SK-N-SH (cell line): ENCODE measurements around the gene TRIL.

Experiments used
- CHD2 ChIP-seq: fragments of 150-350 bp; IDR thresholded peaks from 2 replicates; pipeline ENCODE4 v1.6.1; 2018; ENCODE audit warnings: low read length; ENCODE audit not compliant: partially characterized antibody
- ELF1 ChIP-seq: IDR thresholded peaks from 2 replicates; pipeline ENCODE4 v1.4.0; 2012
- FOXM1 ChIP-seq: IDR thresholded peaks from 2 replicates; pipeline ENCODE4 v1.4.0; 2012; ENCODE audit warnings: low read depth, mild to moderate bottlenecking
- GABPA ChIP-seq: IDR thresholded peaks from 2 replicates; pipeline ENCODE4 v1.4.0; 2012; ENCODE audit warnings: low read depth, mild to moderate bottlenecking
- POLR2AphosphoS5 ChIP-seq: IDR thresholded peaks from 2 replicates; pipeline ENCODE4 v1.6.1; 2012; ENCODE audit warnings: low read depth, low read length
- RCOR1 ChIP-seq: fragments of 150-350 bp; IDR thresholded peaks from 2 replicates; pipeline ENCODE4 v1.6.1; 2017; ENCODE audit warnings: antibody characterized with exemption, low read length
- SIN3A ChIP-seq: IDR thresholded peaks from 2 replicates; pipeline ENCODE4 v1.6.1; 2012; ENCODE audit warnings: low read depth, mild to moderate bottlenecking, low read length, moderate library complexity, borderline replicate concordance
- TAF1 ChIP-seq: IDR thresholded peaks from 2 replicates; pipeline ENCODE4 v1.6.1; 2012; ENCODE audit warnings: low read depth, mild to moderate bottlenecking, low read length, moderate library complexity, borderline replicate concordance
- YY1 ChIP-seq: IDR thresholded peaks from 2 replicates; pipeline ENCODE4 v1.4.0; 2012; ENCODE audit warnings: low read depth, mild to moderate bottlenecking
- TF ChIP-seq, protein P1 (sequence below): fragments of 200-600 bp; sonication (generic); IDR thresholded peaks from 2 replicates; pipeline ENCODE4 v1.6.1; 2017; ENCODE audit warnings: antibody characterized with exemption, mild to moderate bottlenecking, moderate library complexity
- TF ChIP-seq, protein P2 (sequence below): IDR thresholded peaks from 2 replicates; pipeline ENCODE4 v1.6.1; 2012; ENCODE audit warnings: mild to moderate bottlenecking, low read depth, low read length, moderate library complexity
- TF ChIP-seq, protein P3 (sequence below): IDR thresholded peaks from 2 replicates; pipeline ENCODE4 v1.4.0; 2012; ENCODE audit warnings: low read depth, borderline replicate concordance

DNA sequence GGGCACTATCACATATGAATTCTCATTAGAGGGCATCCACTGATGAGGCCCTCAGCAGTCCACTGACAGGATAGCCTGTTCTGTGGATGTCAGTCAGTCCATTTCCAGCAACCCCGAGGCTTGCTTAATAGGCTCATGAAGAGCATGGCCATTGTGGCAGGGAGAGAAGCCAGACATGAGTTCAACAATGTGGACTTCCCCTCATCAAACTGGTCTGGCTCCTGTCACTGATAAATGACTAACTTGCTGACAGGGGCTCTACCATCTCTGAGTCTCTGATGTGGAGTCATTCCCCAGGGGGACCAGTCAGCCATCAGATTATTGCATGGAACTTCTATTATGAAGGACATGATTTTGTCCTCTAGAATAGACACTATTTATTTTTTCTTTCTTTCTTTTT lies 19.8 kb upstream of the TRIL start:
- TF ChIP-seq, protein P1, sequence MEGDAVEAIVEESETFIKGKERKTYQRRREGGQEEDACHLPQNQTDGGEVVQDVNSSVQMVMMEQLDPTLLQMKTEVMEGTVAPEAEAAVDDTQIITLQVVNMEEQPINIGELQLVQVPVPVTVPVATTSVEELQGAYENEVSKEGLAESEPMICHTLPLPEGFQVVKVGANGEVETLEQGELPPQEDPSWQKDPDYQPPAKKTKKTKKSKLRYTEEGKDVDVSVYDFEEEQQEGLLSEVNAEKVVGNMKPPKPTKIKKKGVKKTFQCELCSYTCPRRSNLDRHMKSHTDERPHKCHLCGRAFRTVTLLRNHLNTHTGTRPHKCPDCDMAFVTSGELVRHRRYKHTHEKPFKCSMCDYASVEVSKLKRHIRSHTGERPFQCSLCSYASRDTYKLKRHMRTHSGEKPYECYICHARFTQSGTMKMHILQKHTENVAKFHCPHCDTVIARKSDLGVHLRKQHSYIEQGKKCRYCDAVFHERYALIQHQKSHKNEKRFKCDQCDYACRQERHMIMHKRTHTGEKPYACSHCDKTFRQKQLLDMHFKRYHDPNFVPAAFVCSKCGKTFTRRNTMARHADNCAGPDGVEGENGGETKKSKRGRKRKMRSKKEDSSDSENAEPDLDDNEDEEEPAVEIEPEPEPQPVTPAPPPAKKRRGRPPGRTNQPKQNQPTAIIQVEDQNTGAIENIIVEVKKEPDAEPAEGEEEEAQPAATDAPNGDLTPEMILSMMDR, result no peak
- no peak for TF ChIP-seq TAF1
- TF ChIP-seq, protein P2, sequence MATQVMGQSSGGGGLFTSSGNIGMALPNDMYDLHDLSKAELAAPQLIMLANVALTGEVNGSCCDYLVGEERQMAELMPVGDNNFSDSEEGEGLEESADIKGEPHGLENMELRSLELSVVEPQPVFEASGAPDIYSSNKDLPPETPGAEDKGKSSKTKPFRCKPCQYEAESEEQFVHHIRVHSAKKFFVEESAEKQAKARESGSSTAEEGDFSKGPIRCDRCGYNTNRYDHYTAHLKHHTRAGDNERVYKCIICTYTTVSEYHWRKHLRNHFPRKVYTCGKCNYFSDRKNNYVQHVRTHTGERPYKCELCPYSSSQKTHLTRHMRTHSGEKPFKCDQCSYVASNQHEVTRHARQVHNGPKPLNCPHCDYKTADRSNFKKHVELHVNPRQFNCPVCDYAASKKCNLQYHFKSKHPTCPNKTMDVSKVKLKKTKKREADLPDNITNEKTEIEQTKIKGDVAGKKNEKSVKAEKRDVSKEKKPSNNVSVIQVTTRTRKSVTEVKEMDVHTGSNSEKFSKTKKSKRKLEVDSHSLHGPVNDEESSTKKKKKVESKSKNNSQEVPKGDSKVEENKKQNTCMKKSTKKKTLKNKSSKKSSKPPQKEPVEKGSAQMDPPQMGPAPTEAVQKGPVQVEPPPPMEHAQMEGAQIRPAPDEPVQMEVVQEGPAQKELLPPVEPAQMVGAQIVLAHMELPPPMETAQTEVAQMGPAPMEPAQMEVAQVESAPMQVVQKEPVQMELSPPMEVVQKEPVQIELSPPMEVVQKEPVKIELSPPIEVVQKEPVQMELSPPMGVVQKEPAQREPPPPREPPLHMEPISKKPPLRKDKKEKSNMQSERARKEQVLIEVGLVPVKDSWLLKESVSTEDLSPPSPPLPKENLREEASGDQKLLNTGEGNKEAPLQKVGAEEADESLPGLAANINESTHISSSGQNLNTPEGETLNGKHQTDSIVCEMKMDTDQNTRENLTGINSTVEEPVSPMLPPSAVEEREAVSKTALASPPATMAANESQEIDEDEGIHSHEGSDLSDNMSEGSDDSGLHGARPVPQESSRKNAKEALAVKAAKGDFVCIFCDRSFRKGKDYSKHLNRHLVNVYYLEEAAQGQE, result no peak
- TF ChIP-seq POLR2AphosphoS5, result no peak
- TF ChIP-seq FOXM1, result no peak
- TF ChIP-seq ELF1, result no peak
- TF ChIP-seq RCOR1, result no peak
- TF ChIP-seq SIN3A, result no peak
- no peak for TF ChIP-seq YY1
- TF ChIP-seq GABPA, result no peak
- no peak for TF ChIP-seq CHD2
- TF ChIP-seq, protein P3, sequence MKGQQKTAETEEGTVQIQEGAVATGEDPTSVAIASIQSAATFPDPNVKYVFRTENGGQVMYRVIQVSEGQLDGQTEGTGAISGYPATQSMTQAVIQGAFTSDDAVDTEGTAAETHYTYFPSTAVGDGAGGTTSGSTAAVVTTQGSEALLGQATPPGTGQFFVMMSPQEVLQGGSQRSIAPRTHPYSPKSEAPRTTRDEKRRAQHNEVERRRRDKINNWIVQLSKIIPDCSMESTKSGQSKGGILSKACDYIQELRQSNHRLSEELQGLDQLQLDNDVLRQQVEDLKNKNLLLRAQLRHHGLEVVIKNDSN, result no peak
